GM19351 (cell line): ENCODE results near the gene XAF1.
"Not testable (repeated sequence)": the region's sequence is repeated elsewhere in the genome, so short reads cannot be mapped to it uniquely, and the experiment has no call there.

ENCODE experiments used
- ATAC-seq: cut with Tn5 transposase; IDR thresholded peaks from one replicate; pipeline ENCODE4 v1.9.1; 2021; ENCODE audit warnings: mild to moderate bottlenecking, moderate library complexity; ENCODE audit not compliant: unreplicated experiment

The XAF1 gene

DNA sequence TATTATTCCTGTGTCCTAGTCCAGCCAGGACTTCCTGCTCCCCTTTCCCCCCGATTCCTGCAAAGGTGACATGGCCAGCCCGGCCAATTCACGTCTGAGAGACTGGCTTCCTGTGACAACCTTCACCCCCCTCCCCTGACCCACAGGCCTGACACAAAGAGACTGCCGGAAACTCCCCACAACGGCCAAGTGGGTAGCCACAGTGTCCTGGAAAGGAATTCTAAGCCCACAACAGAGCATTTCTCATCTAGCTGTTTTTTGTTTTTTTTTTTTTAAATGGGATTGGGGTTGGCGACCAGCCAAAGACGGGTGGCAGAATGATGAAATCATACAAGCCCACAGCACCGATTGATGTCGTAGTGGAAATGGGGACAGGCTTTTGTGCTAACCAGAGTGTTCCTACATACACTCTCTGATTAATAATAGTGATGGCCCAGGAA, 2.8 kb upstream of the XAF1 start:
- ATAC-seq = no peak

DNA sequence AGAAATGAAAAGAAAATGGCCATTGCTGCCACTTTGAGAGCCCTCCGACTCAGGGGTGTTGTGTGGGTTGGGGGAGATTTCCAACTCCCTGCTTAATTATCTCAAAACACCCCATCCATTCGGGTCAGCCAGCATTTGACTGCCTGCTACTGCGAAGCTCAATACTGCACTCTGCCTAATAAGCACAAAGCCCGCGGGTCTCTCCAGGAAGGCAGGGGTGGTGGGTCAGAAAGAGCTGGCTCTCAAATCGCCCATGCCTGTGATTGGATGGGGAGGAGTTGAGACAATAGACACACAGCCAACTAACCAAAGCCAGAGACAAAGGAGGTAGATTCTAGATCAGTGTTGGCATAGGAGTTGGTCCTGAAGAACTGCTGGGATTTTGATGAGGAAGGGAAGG, 2.3 kb upstream of the XAF1 start:
- ATAC-seq = no peak

GRCh38 chr17:6755281-6755680, 565 bp upstream of the XAF1 start:
- ATAC-seq = no peak

DNA sequence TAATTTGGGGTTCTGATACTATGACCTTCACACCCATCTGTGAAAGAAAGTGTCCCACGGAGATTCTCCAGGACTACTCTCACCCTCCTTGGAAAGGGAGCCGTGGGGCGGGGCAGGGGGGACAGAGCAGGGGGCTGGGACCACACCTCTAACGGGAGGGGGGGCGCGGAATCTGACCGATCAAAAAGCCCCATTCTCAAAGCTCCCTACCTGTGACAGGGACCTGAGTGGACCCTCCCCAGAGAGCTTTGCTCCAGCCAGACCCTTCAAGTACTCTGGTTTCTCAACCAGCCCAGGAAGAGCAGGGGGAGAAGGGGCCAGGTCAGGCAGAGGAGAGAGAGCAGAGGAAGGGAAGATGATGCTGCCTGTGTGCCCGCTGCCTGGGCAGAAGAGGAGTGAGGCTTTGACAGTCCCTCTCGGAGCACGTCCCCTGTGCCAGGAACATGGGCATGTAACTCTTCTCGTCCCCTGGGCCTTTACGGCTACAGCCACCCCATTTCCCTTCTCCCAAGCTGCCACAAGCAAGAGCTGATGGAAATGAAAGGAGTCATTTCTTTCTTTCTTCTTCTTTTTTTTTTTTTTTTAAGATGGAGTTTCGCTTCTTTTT, 682 bp downstream of the XAF1 start:
- ATAC-seq = no peak

- no peak for ATAC-seq
These were observed 1.9 kb downstream of the XAF1 start for GRCh38 chr17:6757747-6758146.

- ATAC-seq = no peak
These were observed 5.9 kb downstream of the XAF1 start for GRCh38 chr17:6761779-6762178.

DNA sequence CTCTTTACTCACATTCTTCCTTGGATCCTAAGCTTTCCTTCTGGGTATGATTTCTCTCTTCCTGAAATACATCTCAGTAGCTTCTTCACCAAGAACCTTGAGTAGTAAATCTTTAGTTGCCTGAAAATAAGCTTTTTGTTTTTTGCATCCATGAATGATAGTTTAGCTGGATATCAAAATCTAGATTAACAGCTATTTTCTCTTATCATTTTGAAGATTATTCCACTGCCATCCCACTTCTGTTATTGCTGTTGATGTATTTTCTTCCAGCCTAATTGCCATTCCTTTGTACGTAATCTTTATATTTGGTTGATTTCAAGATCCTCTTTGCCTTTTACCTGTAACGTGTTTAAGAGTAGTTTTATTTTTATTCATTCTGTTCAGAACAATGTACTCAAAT, 12.6 kb downstream of the XAF1 start:
- ATAC-seq = no peak

GRCh38 chr17:6772016-6772415, 16.2 kb downstream of the XAF1 start:
- ATAC-seq = no peak

DNA sequence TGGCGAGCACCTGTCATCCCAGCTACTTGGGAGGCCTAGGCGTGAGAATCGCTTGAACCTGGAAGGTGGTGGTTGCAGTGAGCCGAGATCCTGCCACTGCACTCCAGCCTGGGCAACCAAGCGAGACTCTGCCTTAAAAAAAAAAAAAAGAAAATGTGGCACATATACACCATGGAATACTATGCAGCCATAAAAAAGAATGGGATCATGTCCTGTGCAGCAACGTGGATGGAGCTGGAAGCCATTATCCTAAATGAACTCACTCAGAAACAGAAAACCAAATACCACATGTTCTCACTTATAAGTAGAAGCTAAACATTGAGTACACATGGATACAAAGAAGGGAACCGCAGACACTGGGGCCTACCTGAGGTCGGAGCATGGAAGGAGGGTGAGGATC, 19.1 kb downstream of the XAF1 start:
- ATAC-seq = not testable (repeated sequence)

- ATAC-seq = no peak
These were observed 20.1 kb downstream of the XAF1 start, which contains the start of gene FBXO39 for GRCh38 chr17:6775871-6776405. TSS of gene FBXO39 (plus strand) at chr17:6776215. CDS start at chr17:6779869, 3,654 bp downstream.

GRCh38 chr17:6779411-6779810, 23.6 kb downstream of the XAF1 start:
- no peak for ATAC-seq

GRCh38 chr17:6780001-6780400, 24.2 kb downstream of the XAF1 start:
- ATAC-seq = no peak

DNA sequence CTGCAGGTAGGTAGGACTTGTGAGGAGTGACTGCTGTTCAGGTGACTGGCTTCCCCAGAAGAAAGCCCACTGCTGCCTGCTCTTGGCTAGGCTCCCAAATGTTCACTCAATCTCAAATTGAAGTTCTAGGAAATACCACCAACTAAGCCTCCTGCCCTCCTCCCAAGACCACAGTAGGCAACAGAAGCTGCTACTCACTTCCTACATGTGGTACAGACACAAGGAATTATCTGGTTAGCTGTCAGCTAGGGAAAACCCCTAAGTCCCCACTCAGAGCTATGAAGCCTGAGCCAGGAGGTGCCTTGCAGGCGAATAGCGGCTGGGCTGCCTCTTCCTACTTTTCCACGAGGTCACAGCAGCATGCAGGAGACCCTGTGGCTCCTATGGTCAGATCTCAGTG, 25.0 kb downstream of the XAF1 start:
- no peak for ATAC-seq

DNA sequence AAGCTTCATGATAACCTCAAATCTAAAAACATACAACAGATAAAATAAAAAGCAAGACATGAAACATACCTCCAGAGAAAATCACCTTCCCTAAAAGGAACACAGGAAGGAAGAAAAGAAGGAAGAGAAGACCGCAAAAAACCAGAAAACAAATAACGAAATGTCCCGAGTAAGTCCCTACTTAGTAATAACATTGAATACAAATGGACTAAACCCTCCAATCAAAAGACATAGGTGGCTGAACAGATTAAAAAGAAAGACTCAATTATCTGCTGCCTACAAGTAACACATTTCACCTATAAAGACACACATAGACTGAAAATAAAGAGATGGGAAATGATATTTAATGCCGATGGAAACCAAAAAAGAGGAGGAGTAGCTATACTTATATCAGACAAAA, 26.4 kb downstream of the XAF1 start:
- ATAC-seq = no peak

GRCh38 chr17:6786618-6787017, 30.8 kb downstream of the XAF1 start:
- ATAC-seq = no peak

DNA sequence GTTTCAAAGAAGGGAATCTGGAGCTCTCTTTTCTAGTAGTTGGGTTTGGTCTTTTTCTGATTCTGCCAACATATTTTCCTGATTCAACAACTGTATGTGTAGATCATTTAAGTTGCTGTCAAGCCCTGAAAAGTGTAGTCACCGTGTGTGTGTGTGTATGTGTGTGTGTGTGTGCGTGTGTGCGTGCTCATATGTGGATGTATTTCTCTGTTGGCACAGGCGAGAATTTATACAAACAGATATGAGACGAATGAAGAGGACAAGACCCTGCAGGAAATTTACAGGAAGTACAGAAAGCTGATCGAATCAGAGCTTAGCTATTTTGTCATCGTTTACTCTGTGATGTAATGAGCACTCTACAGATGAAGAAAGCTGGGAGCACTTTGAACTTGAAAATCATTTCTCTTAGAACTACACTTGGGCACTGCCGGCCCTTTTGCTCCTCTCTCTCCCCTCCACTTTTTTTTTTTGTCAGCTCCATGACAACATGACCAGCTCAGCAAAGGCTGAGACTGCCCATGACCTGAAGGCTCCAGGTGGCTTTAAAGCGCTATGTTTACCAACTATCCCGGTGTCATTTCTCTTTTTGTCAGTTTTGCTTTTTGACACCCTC, 31.3 kb downstream of the XAF1 start:
- no peak for ATAC-seq

- ATAC-seq = no peak
These were observed 33.3 kb downstream of the XAF1 start for GRCh38 chr17:6789146-6789545.

GRCh38 chr17:6793748-6794493, 38.1 kb downstream of the XAF1 start:
- no peak for ATAC-seq

DNA sequence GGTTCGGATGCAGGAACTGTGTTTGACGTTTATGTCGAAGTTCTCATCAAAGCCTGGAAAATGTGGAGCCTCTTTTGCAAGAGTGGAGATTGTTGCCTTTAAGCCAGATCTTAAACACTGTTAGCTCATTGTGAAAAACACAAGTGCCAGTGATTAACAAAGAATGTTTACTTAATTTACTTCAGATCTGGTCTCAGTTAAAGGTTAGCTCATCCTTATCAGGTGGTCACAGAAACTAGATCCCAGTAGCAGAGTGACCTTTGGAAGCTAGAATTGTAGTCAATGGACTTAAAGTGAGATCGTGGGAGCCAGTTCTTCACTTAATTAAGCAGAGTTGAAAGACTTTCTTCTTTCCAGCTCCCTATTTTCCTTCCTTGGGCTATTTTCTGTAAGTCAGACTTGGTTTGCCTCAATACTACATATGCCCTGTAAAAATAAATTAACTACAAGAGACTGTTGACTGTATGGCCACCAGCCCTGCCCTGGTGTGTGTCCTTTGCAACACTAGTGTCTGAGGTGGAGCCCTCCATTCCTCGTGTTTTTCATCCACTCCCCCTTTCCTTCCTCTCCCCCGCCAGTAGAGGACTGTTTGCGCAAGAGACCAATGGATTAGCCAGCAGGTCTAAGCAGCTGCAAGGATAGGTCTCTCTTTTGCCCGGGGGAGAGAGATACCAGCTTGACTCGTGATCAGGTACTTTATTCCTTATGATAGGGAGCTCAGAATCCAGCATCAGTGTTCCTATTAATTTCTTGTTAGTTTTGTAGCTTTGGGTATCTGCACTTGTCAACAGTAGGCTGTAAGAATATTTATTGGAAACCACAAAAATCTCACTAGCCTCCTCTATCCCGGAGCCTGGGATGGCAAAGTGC, 40.4 kb downstream of the XAF1 start:
- ATAC-seq = no peak

GRCh38 chr17:6796887-6797490, 41.1 kb downstream of the XAF1 start:
- no peak for ATAC-seq
